Prostate gland (tissue), 2 donors: ENCODE results near the gene RIMS1.

Source experiments
- POLR2A ChIP-seq: fragments of 450-650 bp; IDR thresholded peaks from one replicate; pipeline ENCODE4 v1.6.1; 2016; ENCODE audit warnings: antibody characterized with exemption, mild to moderate bottlenecking
- POLR2AphosphoS5 ChIP-seq: sonication (generic); formaldehyde crosslinking; IDR thresholded peaks from one replicate; pipeline ENCODE4 v1.6.1; 2017; ENCODE audit warnings: antibody characterized with exemption
- TF ChIP-seq, protein P1 (sequence below), 4 experiments: fragments of 200-600 bp in 2 of 4; fragments of 450-650 bp in 2 of 4; sonication (generic) in 2 of 4; IDR thresholded peaks; 1 replicate in 3 of 4; 2 replicates in 1 of 4; pipeline ENCODE4 v1.5.1; 2016 to 2019; ENCODE audit warnings: antibody characterized with exemption in 4 of 4, mild to moderate bottlenecking in 2 of 4, moderate library complexity in 2 of 4

DNA sequence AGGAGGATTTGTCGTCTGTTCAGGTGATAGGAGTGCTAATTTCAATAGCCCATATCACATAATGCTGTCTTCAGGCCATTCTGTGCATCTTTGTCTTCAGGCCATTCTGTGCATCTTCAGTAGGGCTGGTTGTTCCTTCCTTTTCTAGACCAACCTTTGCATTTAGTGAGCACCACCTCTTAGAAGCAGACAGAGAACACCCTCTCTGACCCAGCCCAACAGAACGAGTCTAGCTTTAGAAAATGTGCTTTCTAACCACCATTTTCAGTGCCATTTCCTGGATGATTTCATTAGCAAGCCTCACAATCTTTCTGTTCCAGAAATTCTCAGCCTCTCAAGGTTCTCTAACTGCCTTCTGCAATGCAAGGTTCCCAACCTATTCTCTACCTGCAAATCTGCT lies 520.2 kb downstream of the RIMS1 start:
- TF ChIP-seq, protein P1, sequence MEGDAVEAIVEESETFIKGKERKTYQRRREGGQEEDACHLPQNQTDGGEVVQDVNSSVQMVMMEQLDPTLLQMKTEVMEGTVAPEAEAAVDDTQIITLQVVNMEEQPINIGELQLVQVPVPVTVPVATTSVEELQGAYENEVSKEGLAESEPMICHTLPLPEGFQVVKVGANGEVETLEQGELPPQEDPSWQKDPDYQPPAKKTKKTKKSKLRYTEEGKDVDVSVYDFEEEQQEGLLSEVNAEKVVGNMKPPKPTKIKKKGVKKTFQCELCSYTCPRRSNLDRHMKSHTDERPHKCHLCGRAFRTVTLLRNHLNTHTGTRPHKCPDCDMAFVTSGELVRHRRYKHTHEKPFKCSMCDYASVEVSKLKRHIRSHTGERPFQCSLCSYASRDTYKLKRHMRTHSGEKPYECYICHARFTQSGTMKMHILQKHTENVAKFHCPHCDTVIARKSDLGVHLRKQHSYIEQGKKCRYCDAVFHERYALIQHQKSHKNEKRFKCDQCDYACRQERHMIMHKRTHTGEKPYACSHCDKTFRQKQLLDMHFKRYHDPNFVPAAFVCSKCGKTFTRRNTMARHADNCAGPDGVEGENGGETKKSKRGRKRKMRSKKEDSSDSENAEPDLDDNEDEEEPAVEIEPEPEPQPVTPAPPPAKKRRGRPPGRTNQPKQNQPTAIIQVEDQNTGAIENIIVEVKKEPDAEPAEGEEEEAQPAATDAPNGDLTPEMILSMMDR (IDR thresholded peaks at IDR 0.05) = no peak
- no peak for TF ChIP-seq POLR2A
- no peak for TF ChIP-seq POLR2AphosphoS5
